Thyroid gland (tissue), 4 donors: ENCODE data around the gene CRX. TPM values are rescaled to one million over a fixed set of nuclear protein-coding genes. Genes with fewer than 3 reads are reported as not detected.
A peak's percentile ranks its signal among the peaks of the same experiment; 100 is the strongest.

ENCODE experiments used
- DNase-seq, 2 donors: peaks; one replicate each; pipeline ENCODE4 v3.0.0-alpha.2; 2019
- H3K27ac ChIP-seq, 3 donors: fragments of 200-600 bp; sonication (generic); 1 replicate in 2 of 3; 2 replicates in 1 of 3; pipeline ENCODE4 v1.5.1; 2016 to 2019; ENCODE audit warnings: mild to moderate bottlenecking in 1 of 3, moderate library complexity in 1 of 3
- H3K27me3 ChIP-seq: fragments of 200-600 bp; sonication (generic); one replicate; pipeline ENCODE4 v1.5.1; 2019
- H3K36me3 ChIP-seq, 2 donors: fragments of 200-600 bp; sonication (generic); one replicate each; pipeline ENCODE4 v1.5.1; 2016 to 2019
- H3K4me1 ChIP-seq, 2 donors: fragments of 200-600 bp; sonication (generic); one replicate each; pipeline ENCODE4 v1.5.1; 2017 to 2019
- H3K4me3 ChIP-seq, 3 donors: fragments of 200-600 bp; sonication (generic); replicated peaks in 1 of 3; 1 replicate in 2 of 3; 2 replicates in 1 of 3; pipeline ENCODE4 v1.5.1; 2016; ENCODE audit warnings: mild to moderate bottlenecking in 1 of 3
- H3K9me3 ChIP-seq: fragments of 200-600 bp; sonication (generic); one replicate; pipeline ENCODE4 v1.5.1; 2017
- CTCF ChIP-seq, 6 experiments: fragments of 200-600 bp in 3 of 6; fragments of 450-650 bp in 3 of 6; sonication (generic) in 3 of 6; IDR thresholded peaks; one replicate each; pipeline ENCODE4 v1.5.1; 2016 to 2019; ENCODE audit warnings: antibody characterized with exemption in 6 of 6, mild to moderate bottlenecking in 2 of 6, inconsistent platforms in 1 of 6, moderate library complexity in 1 of 6
- POLR2A ChIP-seq, 2 donors: fragments of 450-650 bp; IDR thresholded peaks; one replicate each; pipeline ENCODE4 v1.6.1; 2017; ENCODE audit warnings: antibody characterized with exemption in 2 of 2, mild to moderate bottlenecking in 2 of 2, moderate library complexity in 1 of 2
- WGBS, 2 donors: methylation state at CpG; one replicate each; pipeline ENCODE4 v1.1.5; 2017; 5-methylcytosine and 5-hydroxymethylcytosine counted together
- intact Hi-C: fragments of 100-400 bp; cut with DNase I; formaldehyde crosslinking; loops from one replicate; pipeline ENCODE4 v1.15.1; 2023
- total RNA-seq, 4 donors: library from RNA; depleted of rRNA; stranded (reverse); fragments of >200 nt; gene quantifications; one replicate each; pipeline ENCODE4 v1.2.3, GENCODE V29; 2016

The CRX gene
- total RNA-seq, 4 donors from 2014 or later = not detected

- WGBS, 2 donors = 7% methylated on average over 10 of the region's 10 CpGs
- intact Hi-C loops = no loop called here
- TF ChIP-seq POLR2A (IDR thresholded peaks at IDR 0.05) (no peak), CTCF (IDR thresholded peaks at IDR 0.05) (peak; percentile 56 to 91 (median 66))
These were observed 31.3 kb upstream of the CRX start for GRCh38 chr19:47790398-47790814.

GRCh38 chr19:47792616-47793015 is 29.1 kb upstream of the CRX start:
- Histone ChIP-seq H3K4me3 (no peak overlapping the region), H3K4me1 (no peaks in the 10 kb centered on the region), H3K9me3 (no peaks in the 10 kb centered on the region), H3K27ac (no peak overlapping the region), H3K36me3 (no peaks in the 10 kb centered on the region), H3K27me3 (no peaks in the 10 kb centered on the region)
- no peak for DNase-seq
- TF ChIP-seq CTCF (IDR thresholded peaks at IDR 0.05) (no peak), POLR2A (IDR thresholded peaks at IDR 0.05) (no peak)
- intact Hi-C loops = no loop called here
- WGBS, 2 donors = 94% methylated on average over 1 of the region's 1 CpG

More at GRCh38 chr19:47790398-47790814, 31.3 kb upstream of the CRX start:
- peak; percentile 70 to 84 for DNase-seq
- Histone ChIP-seq H3K27me3 (no peaks in the 10 kb centered on the region), H3K4me3 (no peak overlapping the region), H3K27ac (no peak overlapping the region), H3K4me1 (no peaks in the 10 kb centered on the region), H3K9me3 (no peaks in the 10 kb centered on the region), H3K36me3 (peaks cover 4 to 6% of the 10 kb centered on the region in 2 donors)

- H3K27me3 ChIP-seq = no peaks in the 10 kb centered on the region
- no peak overlapping the region for H3K4me3 ChIP-seq
- TF ChIP-seq CTCF (IDR thresholded peaks at IDR 0.05) = no peak
- TF ChIP-seq POLR2A (IDR thresholded peaks at IDR 0.05) = no peak
- no peak overlapping the region for H3K27ac ChIP-seq
- no peak for DNase-seq
- no peaks in the 10 kb centered on the region for H3K9me3 ChIP-seq
- intact Hi-C loops = no loop called here
- H3K4me1 ChIP-seq = no peaks in the 10 kb centered on the region
- no peaks in the 10 kb centered on the region for H3K36me3 ChIP-seq
- 79 to 87% methylated on average over 18 of the region's 18 CpGs for WGBS, 2 donors
These were observed 27.2 kb upstream of the CRX start for GRCh38 chr19:47794526-47794925.

- no peak for TF ChIP-seq POLR2A (IDR thresholded peaks at IDR 0.05)
- TF ChIP-seq CTCF (IDR thresholded peaks at IDR 0.05) = no peak
- no peaks in the 10 kb centered on the region for H3K4me1 ChIP-seq
- H3K4me3 ChIP-seq = no peak overlapping the region
- H3K9me3 ChIP-seq = no peaks in the 10 kb centered on the region
- H3K36me3 ChIP-seq = no peaks in the 10 kb centered on the region
- DNase-seq = no peak
- 88 to 96% methylated on average over 2 of the region's 2 CpGs for WGBS, 2 donors
- intact Hi-C loops = no loop called here
- no peaks in the 10 kb centered on the region for H3K27me3 ChIP-seq
- no peak overlapping the region for H3K27ac ChIP-seq
These were observed 25.0 kb upstream of the CRX start for GRCh38 chr19:47796785-47797184.

- Histone ChIP-seq H3K4me3 (no peak overlapping the region), H3K36me3 (no peaks in the 10 kb centered on the region), H3K9me3 (no peaks in the 10 kb centered on the region), H3K27ac (no peak overlapping the region), H3K27me3 (no peaks in the 10 kb centered on the region), H3K4me1 (no peaks in the 10 kb centered on the region)
- intact Hi-C loops = no loop called here
- no peak for TF ChIP-seq POLR2A (IDR thresholded peaks at IDR 0.05)
- TF ChIP-seq CTCF (IDR thresholded peaks at IDR 0.05) = no peak
- 50 to 53% methylated on average over 14 of the region's 14 CpGs for WGBS, 2 donors
- no peak for DNase-seq
These were observed 23.5 kb upstream of the CRX start for GRCh38 chr19:47797996-47798903.
